OCI-LY1 (cell line): Measurements from ENCODE around the gene FDX1.

ENCODE experiments used
- CTCF ChIP-seq: fragments of 200-600 bp; sonication (generic), shearing (Covaris generic); IDR thresholded peaks from 2 replicates; pipeline ENCODE4 v1.5.1; 2017; ENCODE audit warnings: mild to moderate bottlenecking, antibody characterized with exemption, low read length, moderate library complexity, mixed read lengths
- EZH2 ChIP-seq: fragments of 200-600 bp; sonication (generic), shearing (Covaris generic); IDR thresholded peaks from 2 replicates; pipeline ENCODE4 v1.8.0; 2017; ENCODE audit warnings: borderline replicate concordance, mixed run types, mild to moderate bottlenecking, antibody characterized with exemption, low read length, moderate library complexity, mixed read lengths

GRCh38 chr11:110470716-110471115, 41.0 kb downstream of the FDX1 start:
- TF ChIP-seq EZH2 (no peak), CTCF (no peak)
